Thymus (tissue), 11 donors: ENCODE data around the gene GMPR2. TPM values are rescaled to one million over a fixed set of nuclear protein-coding genes. Genes with fewer than 3 reads are reported as not detected.

Experiments used
- DNase-seq, 9 donors: peaks; one replicate each; pipeline ENCODE4 v3.0.0-alpha.2; 2013; ENCODE audit warnings: low spot score in 9 of 9, low read depth in 6 of 9, missing footprints in 1 of 9
- H3K27ac ChIP-seq, 2 donors: one replicate each; pipeline ENCODE4 v1.5.1; 2013; ENCODE audit warnings: control low read depth in 1 of 2, low read depth in 1 of 2, low read length in 1 of 2, mild to moderate bottlenecking in 1 of 2, moderate library complexity in 1 of 2
- H3K27me3 ChIP-seq, 2 donors: one replicate each; pipeline ENCODE4 v1.5.1; 2013; ENCODE audit warnings: low read length in 1 of 2; ENCODE audit not compliant: control insufficient read depth in 2 of 2, insufficient read depth in 1 of 2
- H3K36me3 ChIP-seq, 2 donors: one replicate each; pipeline ENCODE4 v1.5.1; 2013; ENCODE audit warnings: low read length in 1 of 2, mild to moderate bottlenecking in 1 of 2, moderate library complexity in 1 of 2; ENCODE audit not compliant: control insufficient read depth in 2 of 2, insufficient read depth in 2 of 2
- H3K4me1 ChIP-seq, 2 donors: one replicate each; pipeline ENCODE4 v1.5.1; 2013; ENCODE audit warnings: low read length in 2 of 2; ENCODE audit not compliant: control insufficient read depth in 2 of 2, insufficient read depth in 2 of 2
- H3K4me3 ChIP-seq, 2 donors: one replicate each; pipeline ENCODE4 v1.5.1; 2013; ENCODE audit warnings: low read length in 2 of 2, control low read depth in 1 of 2, mild to moderate bottlenecking in 1 of 2
- H3K9me3 ChIP-seq, 2 donors: one replicate each; pipeline ENCODE4 v1.5.1; 2013; ENCODE audit warnings: low read length in 1 of 2, mild to moderate bottlenecking in 1 of 2; ENCODE audit not compliant: control insufficient read depth in 2 of 2, insufficient read depth in 1 of 2
- WGBS: extraction: QIAGEN DNeasy Blood & Tissue Kit; methylation state at CpG from one replicate; pipeline ENCODE4 v1.1.7; 2013; 5-methylcytosine and 5-hydroxymethylcytosine counted together
- polyA plus RNA-seq: library from polyadenylated mRNA; stranded (reverse); fragments of 200-250 nt; gene quantifications from one replicate; pipeline ENCODE4 v1.2.3, GENCODE V29; 2013
- total RNA-seq: library from RNA; stranded (reverse); fragments of 120-200 nt; gene quantifications from one replicate; pipeline ENCODE4 v1.2.4, GENCODE V29; 2013
- donor health status: healthy.

GMPR2 gene
- total and polyA plus RNA-seq, 2 donors, result 53.6 to 67.0 TPM

- Histone ChIP-seq H3K4me1 (peaks cover 10 to 24% of the 10 kb centered on the region in 2 donors), H3K27ac (peak overlapping the region in 1 of 2 donors; percentile 24), H3K4me3 (no peak overlapping the region), H3K27me3 (no peaks in the 10 kb centered on the region), H3K36me3 (peaks cover 42 to 58% of the 10 kb centered on the region in 2 donors), H3K9me3 (no peaks in the 10 kb centered on the region)
- DNase-seq, result no peak
- WGBS, result 97% methylated on average over 2 of the region's 2 CpGs
Observed at GRCh38 chr14:24187539-24187915, 45.2 kb upstream of the GMPR2 start.

- Histone ChIP-seq H3K9me3 (no peaks in the 10 kb centered on the region), H3K4me3 (peak within 1 kb of the TSS; percentile 60 to 72), H3K4me1 (peaks cover 10 to 24% of the 10 kb centered on the region in 2 donors), H3K27ac (peak within 1 kb of the TSS; percentile 43 to 60), H3K36me3 (peaks cover 40 to 55% of the 10 kb centered on the region in 2 donors), H3K27me3 (no peaks in the 10 kb centered on the region)
- under 1% methylated on average over 65 of the region's 65 CpGs for WGBS
- peak; percentile 82 to 98 (median 92) for DNase-seq
Observed at GRCh38 chr14:24188251-24189058, 44.3 kb upstream of the GMPR2 start, which contains the start of gene IPO4. IPO4 (minus strand) TSS chr14:24188816; CDS start chr14:24188787, 29 bp downstream.

GRCh38 chr14:24189059-24189375, 43.7 kb upstream of the GMPR2 start:
- DNase-seq, result no peak
- no peaks in the 10 kb centered on the region for H3K27me3 ChIP-seq
- 3% methylated on average over 3 of the region's 3 CpGs for WGBS
- H3K4me1 ChIP-seq, result peaks cover 11 to 24% of the 10 kb centered on the region in 2 donors
- H3K36me3 ChIP-seq, result peaks cover 34 to 56% of the 10 kb centered on the region in 2 donors
- peak overlapping the region in 1 of 2 donors; percentile 60 for H3K4me3 ChIP-seq
- H3K27ac ChIP-seq, result peak overlapping the region in 1 of 2 donors; percentile 59
- no peaks in the 10 kb centered on the region for H3K9me3 ChIP-seq

GRCh38 chr14:24189460-24189859, 43.3 kb upstream of the GMPR2 start:
- H3K36me3 ChIP-seq, result peaks cover 30 to 52% of the 10 kb centered on the region in 2 donors
- H3K27me3 ChIP-seq, result no peaks in the 10 kb centered on the region
- no peak overlapping the region for H3K27ac ChIP-seq
- WGBS, result 97% methylated on average over 9 of the region's 9 CpGs
- H3K4me1 ChIP-seq, result peaks cover 16 to 25% of the 10 kb centered on the region in 2 donors
- no peak overlapping the region for H3K4me3 ChIP-seq
- H3K9me3 ChIP-seq, result no peaks in the 10 kb centered on the region
- no peak for DNase-seq

- Histone ChIP-seq H3K36me3 (peaks cover 20 to 48% of the 10 kb centered on the region in 2 donors), H3K27ac (no peak overlapping the region), H3K9me3 (no peaks in the 10 kb centered on the region), H3K4me3 (no peak overlapping the region), H3K27me3 (no peaks in the 10 kb centered on the region), H3K4me1 (peaks cover 20 to 32% of the 10 kb centered on the region in 2 donors)
- DNase-seq, result no peak
- 97% methylated on average over 10 of the region's 10 CpGs for WGBS
Observed at GRCh38 chr14:24190416-24190815, 42.3 kb upstream of the GMPR2 start.

- H3K4me1 ChIP-seq, result peaks cover 21 to 40% of the 10 kb centered on the region in 2 donors
- no peaks in the 10 kb centered on the region for H3K9me3 ChIP-seq
- H3K27ac ChIP-seq, result no peak overlapping the region
- H3K27me3 ChIP-seq, result no peaks in the 10 kb centered on the region
- DNase-seq, result no peak
- no peak overlapping the region for H3K4me3 ChIP-seq
- 93% methylated on average over 15 of the region's 15 CpGs for WGBS
- H3K36me3 ChIP-seq, result peaks cover 14 to 33% of the 10 kb centered on the region in 2 donors
Observed at GRCh38 chr14:24192933-24193332, 39.8 kb upstream of the GMPR2 start.

GRCh38 chr14:24194186-24194872, 38.4 kb upstream of the GMPR2 start:
- H3K4me1 ChIP-seq, result peaks cover 17 to 27% of the 10 kb centered on the region in 2 donors
- no peak for DNase-seq
- no peaks in the 10 kb centered on the region for H3K27me3 ChIP-seq
- peaks cover 14 to 36% of the 10 kb centered on the region in 2 donors for H3K36me3 ChIP-seq
- H3K4me3 ChIP-seq, result peak overlapping the region; percentile 94 to 98
- peak overlapping the region in 1 of 2 donors; percentile 94 for H3K27ac ChIP-seq
- no peaks in the 10 kb centered on the region for H3K9me3 ChIP-seq
- WGBS, result 95% methylated on average over 7 of the region's 7 CpGs

- no peaks in the 10 kb centered on the region for H3K27me3 ChIP-seq
- peaks cover 14 to 34% of the 10 kb centered on the region in 2 donors for H3K36me3 ChIP-seq
- no peaks in the 10 kb centered on the region for H3K9me3 ChIP-seq
- H3K27ac ChIP-seq, result peak overlapping the region; percentile 94 to 98
- no peak for DNase-seq
- WGBS, result 68% methylated on average over 8 of the region's 8 CpGs
- H3K4me3 ChIP-seq, result peak overlapping the region; percentile 94 to 98
- peaks cover 17 to 25% of the 10 kb centered on the region in 2 donors for H3K4me1 ChIP-seq
Observed at GRCh38 chr14:24194873-24195185, 37.9 kb upstream of the GMPR2 start.
